Measurements from ENCODE around the gene ZNF516.

Gene ZNF516

GRCh38 chr18:76522551-76522950 lies 27.5 kb upstream of the ZNF516 start:
- no peak for DNase-seq (ENCODE audit: low read depth in 1 of 2, low spot score in 1 of 2)
- TF ChIP-seq CTCF (IDR thresholded peaks at IDR 0.05; ENCODE audit: insufficient read depth, low read length) (no peak), REST (IDR thresholded peaks at IDR 0.05; ENCODE audit: insufficient replicate concordance, low read depth) (no peak), GABPA (IDR thresholded peaks at IDR 0.05; ENCODE audit: low read depth) (no peak), POLR2AphosphoS5 (IDR thresholded peaks at IDR 0.05; ENCODE audit: low read depth) (no peak), SPI1 (IDR thresholded peaks at IDR 0.05; ENCODE audit: borderline replicate concordance, low read depth) (no peak)
- Histone ChIP-seq H3K27ac (replicated peaks) (no peak overlapping the region), H3K4me3 (replicated peaks; ENCODE audit: insufficient read depth, low read length) (no peak overlapping the region), H3K27me3 (ENCODE audit: insufficient read depth, poor library complexity, severe bottlenecking) (no peaks in the 10 kb centered on the region)

GRCh38 chr18:76522122-76522503 lies 27.1 kb upstream of the ZNF516 start:
- H3K27me3 ChIP-seq (ENCODE audit: insufficient read depth, poor library complexity, severe bottlenecking), result no peaks in the 10 kb centered on the region
- TF ChIP-seq GABPA (IDR thresholded peaks at IDR 0.05; ENCODE audit: low read depth) (no peak), CTCF (IDR thresholded peaks at IDR 0.05; ENCODE audit: insufficient read depth, low read length) (no peak), POLR2AphosphoS5 (IDR thresholded peaks at IDR 0.05; ENCODE audit: low read depth) (no peak), REST (IDR thresholded peaks at IDR 0.05; ENCODE audit: insufficient replicate concordance, low read depth) (no peak), SPI1 (IDR thresholded peaks at IDR 0.05; ENCODE audit: borderline replicate concordance, low read depth) (no peak)
- H3K27ac ChIP-seq (replicated peaks), result no peak overlapping the region
- DNase-seq (ENCODE audit: low read depth in 1 of 2, low spot score in 1 of 2), result no peak
- no peak overlapping the region for H3K4me3 ChIP-seq (replicated peaks; ENCODE audit: insufficient read depth, low read length)

GRCh38 chr18:76521417-76522121 lies 26.5 kb upstream of the ZNF516 start:
- no peak for DNase-seq (ENCODE audit: low read depth in 1 of 2, low spot score in 1 of 2)
- Histone ChIP-seq H3K4me3 (replicated peaks; ENCODE audit: insufficient read depth, low read length) (no peak overlapping the region), H3K27me3 (ENCODE audit: insufficient read depth, poor library complexity, severe bottlenecking) (no peaks in the 10 kb centered on the region), H3K27ac (replicated peaks) (no peak overlapping the region)
- TF ChIP-seq CTCF (IDR thresholded peaks at IDR 0.05; ENCODE audit: insufficient read depth, low read length) (no peak), POLR2AphosphoS5 (IDR thresholded peaks at IDR 0.05; ENCODE audit: low read depth) (no peak), SPI1 (IDR thresholded peaks at IDR 0.05; ENCODE audit: borderline replicate concordance, low read depth) (no peak), REST (IDR thresholded peaks at IDR 0.05; ENCODE audit: insufficient replicate concordance, low read depth) (no peak), GABPA (IDR thresholded peaks at IDR 0.05; ENCODE audit: low read depth) (no peak)
